GM23338 (cell line): ENCODE results near the gene SNAI1.

Experiments
- EZH2 ChIP-seq: fragments of 200-600 bp; sonication (generic); IDR thresholded peaks from one replicate; pipeline ENCODE4 v1.8.0; 2017; ENCODE audit warnings: antibody characterized with exemption, mild to moderate bottlenecking, low read depth; ENCODE audit not compliant: unreplicated experiment
- EZH2phosphoT487 ChIP-seq: fragments of 200-600 bp; sonication (generic); IDR thresholded peaks from one replicate; pipeline ENCODE4 v1.8.1; 2018; ENCODE audit warnings: antibody characterized with exemption; ENCODE audit not compliant: unreplicated experiment
- POLR2AphosphoS5 ChIP-seq: IDR thresholded peaks from 2 replicates; pipeline ENCODE4 v1.6.1; 2016; ENCODE audit warnings: antibody characterized with exemption, low read depth
- STAT1 ChIP-seq: IDR thresholded peaks from one replicate; pipeline ENCODE4 v1.6.1; 2016; ENCODE audit warnings: antibody characterized with exemption; ENCODE audit not compliant: unreplicated experiment
- TF ChIP-seq, protein P1 (sequence below), 2 experiments: fragments of 200-600 bp in 1 of 2; sonication (generic) in 1 of 2; conservative IDR thresholded peaks; 2 replicates each; pipeline versions ENCODE4 v1.5.1 to v1.6.1; 2016 to 2017; ENCODE audit warnings: antibody characterized with exemption in 2 of 2, low read depth in 2 of 2, mild to moderate bottlenecking in 2 of 2, moderate library complexity in 1 of 2
- TF ChIP-seq, protein P2 (sequence below): IDR thresholded peaks from one replicate; pipeline ENCODE4 v1.6.1; 2018; ENCODE audit warnings: antibody characterized with exemption; ENCODE audit not compliant: unreplicated experiment

DNA sequence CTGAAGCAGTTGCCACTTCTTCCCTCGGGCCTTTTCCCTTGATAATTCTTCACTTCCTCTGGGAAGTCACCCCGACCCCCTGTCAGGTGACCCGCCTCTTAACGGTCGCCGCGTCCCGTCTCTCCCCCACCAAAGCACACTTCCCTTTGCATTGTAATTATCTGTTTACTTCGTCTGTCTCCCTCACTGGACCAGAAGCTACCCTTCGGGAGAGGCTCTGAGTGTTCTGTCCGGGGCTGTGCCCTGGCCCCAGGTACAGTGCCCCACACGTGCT, 771 bp upstream of the SNAI1 start:
- TF ChIP-seq, protein P1, sequence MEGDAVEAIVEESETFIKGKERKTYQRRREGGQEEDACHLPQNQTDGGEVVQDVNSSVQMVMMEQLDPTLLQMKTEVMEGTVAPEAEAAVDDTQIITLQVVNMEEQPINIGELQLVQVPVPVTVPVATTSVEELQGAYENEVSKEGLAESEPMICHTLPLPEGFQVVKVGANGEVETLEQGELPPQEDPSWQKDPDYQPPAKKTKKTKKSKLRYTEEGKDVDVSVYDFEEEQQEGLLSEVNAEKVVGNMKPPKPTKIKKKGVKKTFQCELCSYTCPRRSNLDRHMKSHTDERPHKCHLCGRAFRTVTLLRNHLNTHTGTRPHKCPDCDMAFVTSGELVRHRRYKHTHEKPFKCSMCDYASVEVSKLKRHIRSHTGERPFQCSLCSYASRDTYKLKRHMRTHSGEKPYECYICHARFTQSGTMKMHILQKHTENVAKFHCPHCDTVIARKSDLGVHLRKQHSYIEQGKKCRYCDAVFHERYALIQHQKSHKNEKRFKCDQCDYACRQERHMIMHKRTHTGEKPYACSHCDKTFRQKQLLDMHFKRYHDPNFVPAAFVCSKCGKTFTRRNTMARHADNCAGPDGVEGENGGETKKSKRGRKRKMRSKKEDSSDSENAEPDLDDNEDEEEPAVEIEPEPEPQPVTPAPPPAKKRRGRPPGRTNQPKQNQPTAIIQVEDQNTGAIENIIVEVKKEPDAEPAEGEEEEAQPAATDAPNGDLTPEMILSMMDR (conservative IDR thresholded peaks at IDR 0.05; ENCODE audit: low read depth in 2 of 2) = no peak
- no peak for TF ChIP-seq STAT1
- TF ChIP-seq EZH2phosphoT487 = no peak
- no peak for TF ChIP-seq POLR2AphosphoS5
- TF ChIP-seq, protein P2, sequence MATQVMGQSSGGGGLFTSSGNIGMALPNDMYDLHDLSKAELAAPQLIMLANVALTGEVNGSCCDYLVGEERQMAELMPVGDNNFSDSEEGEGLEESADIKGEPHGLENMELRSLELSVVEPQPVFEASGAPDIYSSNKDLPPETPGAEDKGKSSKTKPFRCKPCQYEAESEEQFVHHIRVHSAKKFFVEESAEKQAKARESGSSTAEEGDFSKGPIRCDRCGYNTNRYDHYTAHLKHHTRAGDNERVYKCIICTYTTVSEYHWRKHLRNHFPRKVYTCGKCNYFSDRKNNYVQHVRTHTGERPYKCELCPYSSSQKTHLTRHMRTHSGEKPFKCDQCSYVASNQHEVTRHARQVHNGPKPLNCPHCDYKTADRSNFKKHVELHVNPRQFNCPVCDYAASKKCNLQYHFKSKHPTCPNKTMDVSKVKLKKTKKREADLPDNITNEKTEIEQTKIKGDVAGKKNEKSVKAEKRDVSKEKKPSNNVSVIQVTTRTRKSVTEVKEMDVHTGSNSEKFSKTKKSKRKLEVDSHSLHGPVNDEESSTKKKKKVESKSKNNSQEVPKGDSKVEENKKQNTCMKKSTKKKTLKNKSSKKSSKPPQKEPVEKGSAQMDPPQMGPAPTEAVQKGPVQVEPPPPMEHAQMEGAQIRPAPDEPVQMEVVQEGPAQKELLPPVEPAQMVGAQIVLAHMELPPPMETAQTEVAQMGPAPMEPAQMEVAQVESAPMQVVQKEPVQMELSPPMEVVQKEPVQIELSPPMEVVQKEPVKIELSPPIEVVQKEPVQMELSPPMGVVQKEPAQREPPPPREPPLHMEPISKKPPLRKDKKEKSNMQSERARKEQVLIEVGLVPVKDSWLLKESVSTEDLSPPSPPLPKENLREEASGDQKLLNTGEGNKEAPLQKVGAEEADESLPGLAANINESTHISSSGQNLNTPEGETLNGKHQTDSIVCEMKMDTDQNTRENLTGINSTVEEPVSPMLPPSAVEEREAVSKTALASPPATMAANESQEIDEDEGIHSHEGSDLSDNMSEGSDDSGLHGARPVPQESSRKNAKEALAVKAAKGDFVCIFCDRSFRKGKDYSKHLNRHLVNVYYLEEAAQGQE = no peak
- no peak for TF ChIP-seq EZH2
